CD4-positive, alpha-beta T cell treated with Interleukin-15 for 4 hours (primary cell): Measurements from ENCODE around the gene KDM4E.

Experiments used
- DNase-seq: peaks from one replicate; pipeline ENCODE4 v3.0.0-alpha.2; 2020; ENCODE audit warnings: low spot score

KDM4E gene

GRCh38 chr11:95050595-95051202, 25.6 kb downstream of the KDM4E start:
- DNase-seq: no peak

DNA sequence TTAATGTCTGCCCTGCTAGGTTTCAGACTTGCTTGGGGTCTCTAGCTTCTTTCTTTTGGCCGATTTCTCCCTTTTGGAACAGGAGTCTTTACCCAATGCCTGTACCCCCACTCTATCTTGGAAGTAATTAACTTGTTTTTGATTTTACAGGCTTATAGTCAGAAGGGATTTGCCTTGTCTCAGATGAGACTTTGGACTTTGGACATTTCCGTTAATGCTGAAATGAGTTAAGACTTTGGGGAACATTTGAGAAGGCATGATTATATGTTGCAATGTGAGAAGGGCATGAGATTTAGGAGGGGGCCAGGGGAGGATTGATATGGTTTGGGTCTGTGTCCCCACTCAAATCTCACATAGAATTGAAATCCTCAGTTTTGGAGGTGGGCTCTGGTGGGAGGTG, 29.3 kb downstream of the KDM4E start:
- no peak for DNase-seq

DNA sequence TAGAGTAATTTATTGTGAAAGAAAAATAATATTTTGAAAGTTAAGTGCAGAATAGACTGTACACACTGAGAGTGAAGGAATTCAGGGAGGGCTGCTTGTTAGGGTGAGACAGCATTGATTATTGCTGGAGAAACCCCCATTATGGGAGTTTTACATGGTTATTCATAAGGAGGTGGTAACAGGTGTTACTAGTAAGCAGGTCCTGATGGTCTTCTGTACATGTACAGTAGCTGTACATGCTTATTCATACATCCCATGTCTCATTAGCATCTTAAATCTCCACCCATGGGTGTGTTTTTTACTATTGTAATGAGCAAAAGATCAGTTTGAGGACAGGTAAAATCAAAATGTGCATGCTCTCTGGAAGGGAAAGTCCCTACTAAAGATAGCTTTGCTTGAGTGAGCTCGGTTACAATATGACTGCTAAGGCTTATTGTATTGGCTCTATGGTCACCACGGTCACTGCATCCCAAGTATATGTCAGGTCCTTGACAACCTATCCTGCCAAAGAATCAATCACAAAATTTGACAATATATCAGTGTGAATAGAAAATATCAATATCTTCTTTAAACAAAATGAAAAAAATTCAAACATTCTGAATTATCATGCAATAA, 30.3 kb downstream of the KDM4E start:
- no peak for DNase-seq

- DNase-seq: no peak
Measured at GRCh38 chr11:95057959-95058358, 32.9 kb downstream of the KDM4E start.

DNA sequence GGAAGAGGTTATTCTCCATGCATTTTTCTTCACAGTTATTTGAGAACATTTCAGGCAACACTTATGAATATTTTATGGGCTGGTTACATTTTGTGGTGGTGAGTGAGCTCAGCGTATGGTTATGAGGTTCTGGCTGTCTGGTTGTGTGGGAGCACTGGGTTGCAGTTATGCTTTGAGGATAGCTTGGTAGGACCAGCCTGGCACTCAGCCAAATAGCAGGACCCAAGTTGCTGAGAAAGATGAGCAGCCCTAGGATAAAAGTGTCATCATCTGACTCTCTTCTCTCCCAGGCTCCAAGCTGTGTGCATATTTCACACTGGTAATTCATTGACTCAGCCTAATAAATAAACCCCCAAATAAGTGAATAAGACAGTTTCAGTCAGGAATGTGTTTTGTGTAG, 33.6 kb downstream of the KDM4E start:
- DNase-seq: no peak

GRCh38 chr11:95059046-95059445, 34.0 kb downstream of the KDM4E start:
- no peak for DNase-seq

GRCh38 chr11:95065336-95065735, 40.3 kb downstream of the KDM4E start:
- no peak for DNase-seq

DNA sequence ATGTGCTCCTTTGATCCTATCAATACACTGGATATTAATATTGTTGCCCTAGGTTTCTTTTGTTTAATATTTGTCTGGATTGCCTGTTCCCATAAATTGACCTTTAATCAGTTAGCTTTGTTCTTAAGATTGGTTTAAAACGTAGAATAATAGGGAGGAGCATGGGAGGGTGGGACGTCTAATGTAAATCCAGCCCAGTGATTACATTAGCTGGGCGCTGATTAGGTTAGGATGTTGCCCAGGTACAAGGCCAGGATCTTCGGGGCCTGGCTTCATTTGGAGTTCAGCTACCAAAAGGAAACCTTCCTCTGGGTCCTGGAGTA, 41.6 kb downstream of the KDM4E start, which contains the start of gene SRSF8:
TSS of gene SRSF8 (plus strand) at position 204 of the 323 bp plus-strand sequence. CDS start 308 bp downstream, outside the sequence.
- DNase-seq: no peak

DNA sequence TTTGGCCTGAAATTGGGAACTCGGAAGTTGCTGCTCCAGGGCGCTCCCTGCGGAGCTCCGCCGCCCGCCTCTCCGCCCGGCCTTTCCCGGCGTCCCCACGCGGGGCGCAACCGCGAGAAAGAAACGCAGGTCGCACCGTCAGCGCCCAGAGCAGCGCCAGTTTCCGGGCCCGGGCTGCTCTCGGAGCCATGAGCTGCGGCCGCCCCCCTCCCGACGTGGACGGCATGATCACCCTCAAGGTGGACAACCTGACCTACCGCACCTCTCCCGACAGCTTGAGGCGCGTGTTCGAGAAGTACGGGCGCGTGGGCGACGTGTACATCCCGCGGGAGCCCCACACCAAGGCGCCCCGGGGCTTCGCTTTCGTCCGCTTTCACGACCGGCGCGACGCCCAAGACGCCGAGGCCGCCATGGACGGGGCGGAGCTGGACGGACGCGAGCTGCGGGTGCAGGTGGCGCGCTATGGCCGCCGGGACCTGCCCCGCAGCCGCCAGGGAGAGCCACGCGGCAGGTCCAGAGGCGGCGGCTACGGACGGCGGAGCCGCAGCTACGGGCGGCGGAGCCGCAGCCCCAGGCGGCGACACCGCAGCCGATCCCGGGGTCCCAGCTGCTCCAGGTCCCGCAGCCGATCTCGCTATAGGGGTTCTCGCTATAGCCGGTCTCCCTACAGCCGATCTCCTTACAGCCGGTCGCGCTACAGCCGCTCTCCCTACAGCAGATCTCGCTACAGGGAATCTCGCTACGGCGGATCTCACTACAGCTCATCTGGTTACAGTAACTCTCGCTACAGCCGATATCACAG, 42.2 kb downstream of the KDM4E start:
- peak; percentile 68 for DNase-seq

GRCh38 chr11:95067841-95068219, 42.8 kb downstream of the KDM4E start:
- DNase-seq: no peak

- peak; percentile 85 for DNase-seq
Measured at GRCh38 chr11:95068549-95068948, 43.5 kb downstream of the KDM4E start.

GRCh38 chr11:95070471-95070870, 45.4 kb downstream of the KDM4E start:
- DNase-seq: no peak

DNA sequence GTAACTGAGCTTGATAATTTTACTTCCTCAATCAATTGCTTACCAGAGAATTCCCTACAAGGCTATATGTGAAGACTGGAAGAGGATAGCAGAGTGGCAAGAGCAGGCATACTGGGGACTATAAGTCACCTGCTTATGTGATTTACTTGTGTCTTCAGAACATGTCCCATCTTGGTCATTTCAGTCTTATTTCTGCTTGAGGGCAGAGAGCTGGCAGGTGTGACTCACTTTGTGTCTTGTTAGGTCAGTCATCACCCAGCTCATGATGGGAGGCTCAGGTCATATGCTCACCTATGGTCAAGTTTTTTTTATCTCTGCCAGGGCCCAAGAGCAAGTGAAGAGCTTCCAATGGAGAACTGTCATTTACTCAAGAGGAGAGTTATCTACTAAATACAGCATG, 47.9 kb downstream of the KDM4E start:
- no peak for DNase-seq

GRCh38 chr11:95074792-95075563, 49.9 kb downstream of the KDM4E start:
- DNase-seq: no peak

DNA sequence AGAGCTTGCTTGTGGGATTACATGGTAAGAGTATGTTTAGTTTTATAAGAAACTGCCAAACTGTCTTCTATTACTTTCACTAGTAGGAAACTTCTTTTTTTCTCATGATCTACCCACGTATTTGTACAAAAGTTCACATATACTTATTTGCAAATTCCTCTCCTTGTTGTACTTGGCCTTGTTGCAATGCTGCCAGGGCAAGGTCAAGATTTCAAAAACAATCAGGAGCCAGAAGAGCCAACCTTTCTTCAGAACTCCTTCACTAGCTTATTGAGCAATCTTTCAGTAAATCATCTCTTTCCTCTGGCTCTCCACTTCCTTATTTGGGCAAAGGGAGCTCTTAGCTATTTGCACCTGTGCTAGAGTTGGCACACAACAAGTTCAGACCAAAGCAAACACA, 51.4 kb downstream of the KDM4E start:
- no peak for DNase-seq

DNA sequence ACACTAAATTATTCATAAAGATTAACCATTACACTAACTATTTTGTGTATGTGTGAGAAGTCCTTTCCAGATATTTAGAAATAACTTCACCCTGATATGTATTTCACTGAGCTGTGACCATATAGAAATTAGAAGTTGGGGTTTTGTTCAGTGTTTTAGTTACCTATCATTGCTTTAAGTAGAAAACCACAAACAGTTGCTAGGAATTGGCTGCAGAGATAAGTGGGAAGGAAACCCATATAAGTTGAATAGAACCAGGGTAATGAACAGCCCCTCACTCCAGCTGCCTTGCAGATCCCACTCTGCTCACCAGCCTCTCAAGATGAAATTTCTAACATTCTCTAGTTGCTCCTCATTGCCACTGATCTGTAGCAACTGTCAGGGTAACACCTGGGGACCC, 51.9 kb downstream of the KDM4E start:
- DNase-seq: no peak
